Choroid plexus epithelial cell (primary cell): ENCODE measurements around the gene SLC9B1.
A peak's percentile ranks its signal among the peaks of the same experiment; 100 is the strongest.

Source experiments
- DNase-seq: peaks from one replicate; pipeline ENCODE4 v3.0.0-alpha.2; 2010; ENCODE audit warnings: low read depth
- H3K4me3 ChIP-seq: 2 replicates; pipeline ENCODE4 v1.5.1; 2011; ENCODE audit warnings: low read depth, mild to moderate bottlenecking, control low read depth, low read length, moderate library complexity
- CTCF ChIP-seq: conservative IDR thresholded peaks from 2 replicates; pipeline ENCODE4 v1.5.1; 2011; ENCODE audit warnings: low read depth, mild to moderate bottlenecking, control low read depth, inconsistent platforms, low read length, moderate library complexity

Gene SLC9B1

GRCh38 chr4:103019308-103020124 is at the start of gene SLC9B1:
SLC9B1 (minus strand) TSS chr4:103019705; CDS start chr4:102991711, 27,994 bp downstream.
- H3K4me3 ChIP-seq, result peak within 1 kb of the TSS; percentile 61
- DNase-seq, result peak; percentile 99
- no peak for TF ChIP-seq CTCF

- no peak for TF ChIP-seq CTCF
- no peak overlapping the region for H3K4me3 ChIP-seq
- DNase-seq, result no peak
Observed at GRCh38 chr4:103067841-103068547, 48.5 kb upstream of the SLC9B1 start.

GRCh38 chr4:103060453-103061148 is 41.1 kb upstream of the SLC9B1 start:
- no peak for TF ChIP-seq CTCF
- no peak for DNase-seq
- H3K4me3 ChIP-seq, result no peak overlapping the region

GRCh38 chr4:103054030-103054429 is 34.5 kb upstream of the SLC9B1 start:
- no peak for TF ChIP-seq CTCF
- no peak for DNase-seq
- H3K4me3 ChIP-seq, result no peak overlapping the region

- H3K4me3 ChIP-seq, result no peak overlapping the region
- no peak for TF ChIP-seq CTCF
- DNase-seq, result no peak
Observed at GRCh38 chr4:103052779-103053178, 33.3 kb upstream of the SLC9B1 start.

- no peak overlapping the region for H3K4me3 ChIP-seq
- no peak for DNase-seq
- TF ChIP-seq CTCF, result no peak
Observed at GRCh38 chr4:103052145-103052544, 32.6 kb upstream of the SLC9B1 start.
